ENCODE data around the gene RNF144B.
"Not testable (repeated sequence)": the region's sequence is repeated elsewhere in the genome, so short reads cannot be mapped to it uniquely, and the experiment has no call there.

The RNF144B gene

DNA sequence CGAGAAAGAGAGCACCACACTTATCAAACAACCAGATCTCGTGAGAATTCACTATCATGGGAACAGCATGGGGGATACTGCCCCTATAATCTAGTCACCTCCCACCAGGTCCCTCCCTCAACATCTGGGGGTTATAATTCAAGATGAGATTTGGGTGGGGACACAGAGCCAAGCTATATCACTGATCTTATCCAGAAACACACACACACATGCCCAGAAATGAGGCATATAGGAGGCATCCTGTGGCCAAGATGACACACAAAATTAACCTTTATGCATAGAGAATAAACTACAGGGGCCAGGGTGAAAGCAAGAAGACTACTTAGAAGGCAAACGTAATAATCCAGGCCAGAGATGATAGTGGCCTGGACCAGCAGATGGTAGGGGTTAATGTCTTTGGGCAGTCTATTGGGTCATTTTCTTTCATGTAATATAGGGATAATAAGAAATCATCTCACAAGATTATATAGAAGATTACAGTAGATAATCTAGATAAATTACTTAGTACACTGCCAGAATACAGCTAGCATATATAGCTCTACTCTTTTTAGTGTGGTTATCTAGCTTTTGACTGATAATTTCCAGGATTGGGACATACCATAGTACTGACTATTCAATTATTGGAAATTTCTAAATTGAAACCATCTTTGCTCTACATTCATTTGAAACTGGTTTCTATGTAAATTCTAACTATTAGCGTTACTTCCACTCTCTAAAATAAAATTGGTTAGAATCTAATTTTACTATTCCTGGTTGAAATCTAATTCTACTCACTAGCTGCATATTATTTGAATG, 20.0 kb downstream of the RNF144B start:
- DNase-seq (ENCODE audit: extremely low read depth in 1 of 2, low read depth in 1 of 2): no peak

- not testable (repeated sequence) for DNase-seq (ENCODE audit: extremely low read depth in 1 of 2, low read depth in 1 of 2)
Observed at GRCh38 chr6:18409602-18410001, 22.5 kb downstream of the RNF144B start.

DNA sequence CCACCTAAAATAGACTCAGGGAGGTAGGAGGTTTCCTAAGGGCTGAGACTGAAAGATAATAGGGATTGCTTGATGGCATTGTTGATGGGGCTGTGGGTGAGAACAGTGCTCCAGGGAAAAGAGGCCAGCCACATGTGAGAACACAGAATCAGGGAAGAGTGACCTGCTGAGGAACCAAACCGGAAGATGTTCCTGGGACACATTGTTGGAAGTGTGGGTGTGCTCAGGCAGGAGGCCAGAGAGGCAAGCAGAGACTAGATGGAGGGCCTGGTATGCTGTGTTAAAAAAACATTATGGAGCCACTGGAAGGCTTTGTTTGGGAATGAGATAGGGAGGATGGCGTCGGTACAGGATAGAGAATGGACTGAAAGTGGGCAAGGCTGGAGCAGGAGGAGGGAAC, 23.3 kb downstream of the RNF144B start:
- DNase-seq (ENCODE audit: extremely low read depth in 1 of 2, low read depth in 1 of 2): no peak

DNA sequence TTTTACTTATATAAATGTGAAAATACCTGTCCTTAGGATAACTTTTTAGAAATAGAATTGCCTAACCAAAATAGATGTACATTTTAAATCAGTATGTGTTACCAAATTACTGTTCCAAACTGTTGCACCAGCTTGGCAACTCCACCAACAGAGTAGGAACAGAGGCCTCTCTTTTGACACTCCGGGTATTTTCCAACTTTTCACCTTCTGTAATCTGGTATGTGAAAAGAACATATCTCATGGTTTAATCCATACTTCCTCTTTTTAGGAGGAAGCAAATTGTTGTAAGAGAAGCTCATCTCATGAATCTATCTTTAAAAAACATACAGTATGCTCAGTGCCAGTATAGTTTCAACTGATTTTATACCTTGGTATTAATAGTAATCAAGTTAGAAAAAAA, 24.9 kb downstream of the RNF144B start:
- no peak for DNase-seq (ENCODE audit: extremely low read depth in 1 of 2, low read depth in 1 of 2)

DNA sequence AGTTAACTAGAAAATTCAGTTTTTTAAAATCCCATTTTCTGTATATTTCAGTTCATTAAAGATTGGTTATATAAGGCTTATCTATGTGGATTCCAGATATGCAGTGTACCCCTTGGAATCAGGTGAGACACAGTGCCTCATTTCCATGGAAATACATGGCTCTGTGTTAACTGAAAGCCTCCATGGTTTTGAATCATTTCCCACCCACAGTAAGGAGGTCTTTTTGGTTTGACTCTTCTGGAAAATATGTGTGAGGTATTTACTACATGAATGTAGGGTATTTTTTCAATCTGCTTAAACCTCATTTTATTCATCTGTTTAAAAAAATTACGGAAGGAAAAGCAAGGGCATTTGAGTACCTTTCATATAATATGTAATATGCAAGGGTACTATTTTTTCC, 25.5 kb downstream of the RNF144B start:
- DNase-seq (ENCODE audit: extremely low read depth in 1 of 2, low read depth in 1 of 2): no peak

- DNase-seq (ENCODE audit: extremely low read depth in 1 of 2, low read depth in 1 of 2): no peak
Observed at GRCh38 chr6:18413381-18413780, 26.2 kb downstream of the RNF144B start.

- DNase-seq (ENCODE audit: extremely low read depth in 1 of 2, low read depth in 1 of 2): no peak
Observed at GRCh38 chr6:18414116-18414515, 27.0 kb downstream of the RNF144B start.

- DNase-seq (ENCODE audit: extremely low read depth in 1 of 2, low read depth in 1 of 2): no peak
Observed at GRCh38 chr6:18415207-18415606, 28.1 kb downstream of the RNF144B start.

- DNase-seq (ENCODE audit: extremely low read depth in 1 of 2, low read depth in 1 of 2): no peak
Observed at GRCh38 chr6:18415671-18416340, 28.7 kb downstream of the RNF144B start.

- DNase-seq (ENCODE audit: extremely low read depth in 1 of 2, low read depth in 1 of 2): no peak
Observed at GRCh38 chr6:18416341-18416679, 29.2 kb downstream of the RNF144B start.

DNA sequence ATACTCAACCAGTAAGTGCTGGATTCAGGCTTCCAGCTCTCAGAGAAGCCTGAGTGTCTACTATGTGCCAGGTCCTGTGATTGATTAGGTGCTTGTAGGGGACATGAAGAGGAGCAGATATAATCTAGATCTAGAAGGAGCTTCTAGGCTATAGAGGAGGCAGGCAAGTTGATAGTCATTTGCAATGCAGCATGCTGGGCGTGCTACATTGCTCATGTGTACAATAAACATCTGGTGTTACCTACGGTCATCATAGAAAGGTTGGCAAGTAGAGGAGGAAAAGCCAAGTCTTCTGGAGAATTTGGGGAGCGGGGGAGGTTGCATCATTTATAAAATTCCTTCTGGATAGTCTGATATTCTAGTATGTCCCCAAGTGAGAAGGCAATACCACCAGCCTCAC, 33.2 kb downstream of the RNF144B start:
- no peak for DNase-seq (ENCODE audit: extremely low read depth in 1 of 2, low read depth in 1 of 2)

DNA sequence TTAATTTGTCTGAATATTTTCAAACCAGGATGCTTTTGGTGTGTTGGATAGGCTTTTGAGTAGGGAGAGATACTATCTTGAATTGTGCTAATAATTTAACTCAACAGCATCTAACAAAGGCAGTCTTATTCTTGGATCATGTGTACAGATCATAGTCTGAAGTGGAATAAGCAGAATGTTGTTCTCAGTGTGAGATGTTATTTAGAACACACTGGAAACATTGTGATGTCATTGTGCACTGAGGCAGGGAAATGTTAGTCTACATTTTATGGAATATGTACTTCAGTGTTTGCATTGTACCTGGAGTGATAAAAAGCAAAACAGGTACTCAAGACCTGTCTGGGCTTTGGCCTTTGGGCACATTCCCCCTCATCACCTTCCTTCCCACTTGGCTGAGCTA, 35.0 kb downstream of the RNF144B start:
- no peak for DNase-seq (ENCODE audit: extremely low read depth in 1 of 2, low read depth in 1 of 2)

GRCh38 chr6:18423426-18423825, 36.3 kb downstream of the RNF144B start:
- DNase-seq (ENCODE audit: extremely low read depth in 1 of 2, low read depth in 1 of 2): no peak

DNA sequence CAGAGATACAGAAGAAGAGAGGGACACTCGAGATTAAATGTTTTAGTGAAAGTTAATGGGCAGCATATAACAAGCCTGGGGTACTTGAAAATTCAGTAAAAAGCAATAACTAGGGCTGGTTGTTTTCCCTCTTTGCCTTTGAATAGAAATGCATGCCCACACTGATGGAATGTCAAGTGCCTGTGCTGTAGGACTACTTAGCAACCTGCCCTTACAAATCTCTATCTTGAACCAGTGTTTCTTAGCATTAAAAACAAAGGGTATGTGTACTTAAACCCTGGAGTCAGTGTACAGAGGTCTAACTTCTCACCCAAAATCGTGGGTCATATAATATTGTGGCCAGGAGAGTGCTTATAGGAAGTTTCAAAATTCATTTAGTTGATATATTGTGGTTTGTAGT, 37.1 kb downstream of the RNF144B start:
- no peak for DNase-seq (ENCODE audit: extremely low read depth in 1 of 2, low read depth in 1 of 2)

DNA sequence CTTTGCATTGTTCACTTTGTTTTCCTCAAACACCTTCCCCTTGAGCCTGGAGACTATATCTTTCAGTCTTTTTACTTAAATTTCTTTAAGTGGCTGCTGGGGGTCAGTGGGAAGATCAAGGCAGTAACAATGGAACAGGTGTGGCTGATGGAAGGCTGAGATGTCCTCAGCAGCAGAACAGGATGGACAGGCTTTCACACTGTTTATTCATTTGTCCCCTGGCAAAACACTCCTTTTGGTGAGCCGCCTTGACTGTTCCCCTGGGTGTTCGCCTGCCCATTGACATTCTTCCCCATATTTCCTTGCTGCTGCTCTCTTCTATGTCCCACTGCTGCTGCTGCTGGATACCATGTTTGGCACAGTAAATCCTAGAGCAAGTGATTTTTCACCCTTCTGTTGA, 38.1 kb downstream of the RNF144B start:
- no peak for DNase-seq (ENCODE audit: extremely low read depth in 1 of 2, low read depth in 1 of 2)

DNA sequence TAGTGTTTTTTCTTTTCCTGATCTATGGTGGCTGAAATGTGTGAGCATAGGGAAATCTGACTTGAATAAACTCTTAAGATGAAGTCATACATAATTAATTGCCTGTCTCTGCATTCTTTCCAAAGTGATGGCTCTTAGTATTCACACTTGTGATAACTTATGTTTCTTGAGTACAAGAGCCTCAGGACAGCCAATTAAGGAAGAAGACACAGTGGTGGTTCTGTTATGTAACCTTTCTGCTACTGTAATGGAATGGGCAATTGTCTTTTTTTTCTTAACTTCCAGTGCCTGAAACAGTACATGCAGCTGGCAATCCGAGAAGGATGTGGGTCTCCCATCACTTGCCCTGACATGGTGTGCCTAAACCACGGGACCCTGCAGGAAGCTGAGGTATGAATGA, 40.1 kb downstream of the RNF144B start:
- no peak for DNase-seq (ENCODE audit: extremely low read depth in 1 of 2, low read depth in 1 of 2)

- no peak for DNase-seq (ENCODE audit: extremely low read depth in 1 of 2, low read depth in 1 of 2)
Observed at GRCh38 chr6:18429655-18430297, 42.6 kb downstream of the RNF144B start.

- no peak for DNase-seq (ENCODE audit: extremely low read depth in 1 of 2, low read depth in 1 of 2)
Observed at GRCh38 chr6:18431581-18431980, 44.4 kb downstream of the RNF144B start.

- no peak for DNase-seq (ENCODE audit: extremely low read depth in 1 of 2, low read depth in 1 of 2)
Observed at GRCh38 chr6:18432180-18432579, 45.0 kb downstream of the RNF144B start.

- no peak for DNase-seq (ENCODE audit: extremely low read depth in 1 of 2, low read depth in 1 of 2)
Observed at GRCh38 chr6:18432619-18433018, 45.5 kb downstream of the RNF144B start.

GRCh38 chr6:18433059-18433458, 45.9 kb downstream of the RNF144B start:
- DNase-seq (ENCODE audit: extremely low read depth in 1 of 2, low read depth in 1 of 2): no peak

- no peak for DNase-seq (ENCODE audit: extremely low read depth in 1 of 2, low read depth in 1 of 2)
Observed at GRCh38 chr6:18436341-18436740, 49.2 kb downstream of the RNF144B start.

Data from activated CD8-positive, alpha-beta memory T cell treated with anti-CD3 and anti-CD28 coated beads for 1 hour (primary cell).